HG03342 (cell line): ENCODE measurements around the gene MMP24.
"Not testable (repeated sequence)": the region's sequence is repeated elsewhere in the genome, so short reads cannot be mapped to it uniquely, and the experiment has no call there.

ENCODE experiments used
- ATAC-seq: cut with Tn5 transposase; IDR thresholded peaks from one replicate; pipeline ENCODE4 v1.9.1; 2021; ENCODE audit warnings: mild to moderate bottlenecking, moderate library complexity; ENCODE audit not compliant: unreplicated experiment

The MMP24 gene

DNA sequence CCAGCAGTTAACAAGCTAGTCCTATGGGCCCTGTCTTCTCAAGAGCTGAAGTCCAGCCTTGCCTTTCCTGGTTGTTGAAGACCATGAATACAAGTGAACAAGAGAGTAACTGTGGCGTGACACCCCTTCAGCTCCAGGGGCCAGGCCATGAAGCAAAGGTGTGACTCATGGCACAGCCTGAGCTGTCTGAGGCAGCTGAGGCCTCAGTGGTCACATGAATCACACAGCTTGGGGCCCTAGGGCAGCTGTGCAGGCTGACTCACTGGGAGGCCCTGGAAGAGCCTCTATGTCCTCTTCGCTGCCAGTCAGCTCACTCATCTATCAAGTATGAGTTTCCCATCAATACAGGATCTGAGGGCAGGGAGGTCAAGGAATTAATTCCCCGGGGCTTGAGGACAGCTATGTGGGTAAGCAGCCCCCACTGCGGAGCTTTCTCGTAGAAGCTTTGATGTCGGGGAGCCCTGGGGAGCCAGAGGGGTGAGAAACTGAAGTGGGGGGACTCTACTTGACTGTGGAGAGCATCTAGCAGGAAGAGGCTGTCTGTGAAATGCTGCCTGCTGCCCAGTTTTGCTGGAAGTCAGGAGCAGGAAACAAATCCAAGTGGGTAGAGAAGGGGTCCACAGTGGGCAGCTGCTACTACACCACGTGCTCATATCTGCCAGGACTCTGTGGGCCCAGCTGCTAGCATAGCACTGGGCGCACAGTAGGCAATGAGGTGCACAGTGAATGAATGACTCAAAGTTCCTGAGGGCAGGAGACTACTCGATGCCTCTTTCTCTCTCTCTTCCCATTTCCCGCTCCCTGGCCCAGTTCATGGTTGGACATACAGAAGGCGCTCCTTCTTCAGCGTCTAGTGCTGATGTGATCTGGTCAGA lies 79.4 kb downstream of the MMP24 start:
- no peak for ATAC-seq

- ATAC-seq = no peak
Measured at GRCh38 chr20:35306931-35307517, 80.5 kb downstream of the MMP24 start.

DNA sequence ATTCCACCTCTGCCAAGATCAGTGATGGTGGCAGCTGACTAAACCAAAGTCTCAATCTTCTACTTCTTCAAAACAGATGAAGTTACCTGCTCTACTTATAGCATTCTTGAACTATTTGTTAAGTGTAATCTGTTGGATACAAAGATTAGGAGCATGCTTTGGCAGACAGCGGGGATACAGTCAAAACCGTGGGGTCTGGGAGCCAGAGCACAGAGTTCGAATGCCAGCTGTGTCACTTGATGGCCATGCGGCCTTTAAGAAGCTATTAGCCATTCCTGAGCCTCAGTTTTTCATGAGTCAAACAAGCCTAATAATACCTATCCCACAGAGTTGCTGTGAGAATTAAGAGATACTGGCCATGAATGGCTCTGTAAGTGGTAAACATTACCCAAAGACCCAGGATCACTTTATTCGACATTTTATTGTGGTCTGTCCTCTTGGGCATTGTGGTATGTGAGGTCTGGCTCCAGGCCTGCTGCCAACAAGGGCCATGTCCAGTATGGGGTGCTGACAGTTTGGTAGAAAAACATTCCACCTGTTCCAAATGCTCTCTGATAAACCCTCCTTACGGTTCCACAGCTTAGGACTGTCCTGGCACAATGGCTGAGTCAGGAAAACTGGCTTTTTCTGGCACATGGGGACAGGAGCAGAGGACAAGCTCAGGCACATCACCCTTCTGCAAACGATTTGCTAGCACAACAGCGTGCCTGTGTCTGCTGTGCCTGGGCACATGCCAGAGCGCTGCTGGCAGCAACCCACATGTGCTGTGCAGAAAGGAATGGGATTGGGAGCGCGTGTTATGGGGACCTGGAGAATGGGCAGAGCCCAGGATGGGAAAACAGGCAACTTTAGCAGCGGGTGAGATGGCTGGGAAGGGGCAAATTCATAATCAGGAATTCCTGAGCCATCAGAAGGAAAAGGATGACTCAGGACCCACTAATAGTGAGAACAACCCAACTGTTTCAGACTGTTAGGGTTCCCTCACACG lies 81.5 kb downstream of the MMP24 start:
- ATAC-seq = no peak

DNA sequence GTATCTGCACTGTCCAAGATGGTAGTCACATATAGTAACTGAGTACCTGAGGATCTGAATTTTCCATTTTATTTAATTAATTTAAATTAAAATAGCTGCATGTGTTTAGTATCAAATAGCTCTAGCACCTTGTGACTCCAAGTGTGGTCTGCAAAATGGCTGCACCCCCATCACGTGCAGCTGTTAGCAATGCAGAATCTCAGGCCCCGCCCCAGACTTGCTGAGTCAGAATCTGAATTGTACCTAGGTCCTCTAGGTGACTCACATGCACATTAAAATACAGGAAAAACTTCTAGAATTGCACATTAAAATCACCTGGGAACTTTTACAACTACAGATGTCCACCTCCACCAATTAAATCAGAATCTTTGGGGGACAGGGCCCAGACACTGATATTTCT lies 84.9 kb downstream of the MMP24 start:
- no peak for ATAC-seq

- no peak for ATAC-seq
Measured at GRCh38 chr20:35311822-35312221, 85.3 kb downstream of the MMP24 start.

DNA sequence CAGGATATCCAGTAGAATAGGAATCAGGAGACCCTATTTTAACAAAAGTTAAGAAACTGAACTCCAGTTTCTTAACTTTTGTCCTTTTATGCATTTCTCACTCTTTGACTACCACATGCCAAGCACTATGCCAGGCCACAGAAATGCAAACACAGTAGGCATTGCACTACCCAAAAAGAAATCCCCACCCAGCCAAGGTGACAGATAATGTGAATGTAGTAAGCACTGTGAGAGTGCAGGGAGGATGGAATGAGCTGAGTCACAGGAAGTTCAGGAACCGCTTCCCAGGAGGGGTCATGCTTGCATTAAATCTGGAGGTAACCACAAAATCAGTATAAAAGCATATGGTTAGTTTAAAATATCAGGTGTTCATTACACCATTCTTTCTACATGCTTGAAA lies 85.8 kb downstream of the MMP24 start:
- no peak for ATAC-seq

DNA sequence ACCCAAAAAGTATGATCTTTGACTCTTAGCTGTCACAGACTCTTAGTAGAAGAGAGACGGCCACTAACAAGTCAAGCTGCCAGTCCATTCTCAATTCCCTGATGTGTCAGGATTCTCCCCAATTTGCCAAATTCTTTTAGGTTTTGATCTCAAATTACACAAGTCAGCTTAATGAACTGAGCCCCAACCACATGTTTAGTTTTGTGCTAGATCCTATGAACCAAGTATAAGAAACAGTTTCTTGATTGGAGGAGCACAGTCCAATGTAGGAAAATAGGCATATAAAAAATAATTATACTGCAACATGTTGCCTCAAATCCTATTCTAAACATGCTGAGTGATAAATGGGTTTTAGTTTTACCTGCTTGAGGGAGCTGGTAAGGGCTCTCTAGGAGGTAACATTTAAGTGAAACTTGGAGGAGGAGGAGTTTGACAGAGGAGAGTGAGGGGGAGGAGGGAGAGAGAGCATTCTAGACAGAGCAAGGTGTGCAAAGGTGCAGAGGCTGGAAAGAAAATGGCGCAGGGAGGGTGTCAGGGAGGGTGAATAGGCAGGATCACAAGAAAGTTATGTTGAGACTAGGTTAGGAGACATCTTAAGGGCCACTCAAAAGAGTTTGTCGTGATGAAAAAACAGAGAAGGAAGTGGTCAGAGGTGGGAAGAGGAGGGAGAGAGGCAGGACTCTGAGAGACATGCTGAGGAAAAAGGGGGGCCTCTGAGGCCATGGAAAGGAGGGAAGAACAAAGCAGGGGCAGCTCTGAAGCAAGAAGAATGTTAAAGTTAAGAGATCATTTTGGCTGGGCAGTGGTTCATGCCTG lies 88.5 kb downstream of the MMP24 start:
- no peak for ATAC-seq

DNA sequence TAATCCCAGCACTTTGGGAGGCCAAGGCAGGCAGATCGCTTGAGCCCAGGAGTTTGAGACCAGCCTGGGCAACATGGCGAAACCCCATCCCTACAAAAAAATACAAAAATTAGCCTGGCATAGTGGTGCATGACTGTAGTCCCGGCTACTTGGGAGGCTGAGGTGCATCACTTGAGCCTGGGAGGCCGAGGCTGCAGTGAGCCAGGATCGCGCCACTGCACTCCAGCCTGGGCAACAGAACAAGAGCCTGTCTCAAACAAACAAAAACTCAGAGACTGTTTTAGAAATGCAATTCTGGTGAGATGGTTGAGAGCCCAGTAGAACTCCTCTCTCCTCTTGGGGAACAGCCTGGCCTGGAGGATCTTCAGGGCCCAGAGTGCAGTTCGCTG lies 89.1 kb downstream of the MMP24 start:
- ATAC-seq = not testable (repeated sequence)

DNA sequence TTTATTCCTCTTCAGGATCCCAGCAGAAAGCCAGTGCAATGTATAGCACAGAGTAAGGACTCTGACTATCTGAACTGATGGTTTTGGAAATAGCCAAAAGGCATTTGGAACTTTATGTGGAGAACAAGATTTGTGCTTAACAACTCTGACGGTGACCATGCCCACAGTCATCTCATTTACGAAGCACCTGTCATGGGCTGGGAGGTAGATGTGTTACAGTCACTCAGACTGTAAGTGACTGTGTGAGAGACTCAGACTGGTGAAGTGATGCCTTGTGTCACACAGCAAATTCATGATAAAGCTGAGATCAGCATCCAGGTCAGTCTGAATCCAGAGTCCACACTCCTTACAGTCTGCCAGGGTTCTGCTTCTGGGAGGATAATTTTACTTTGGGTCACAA lies 89.6 kb downstream of the MMP24 start:
- no peak for ATAC-seq

GRCh38 chr20:35317416-35318210 lies 91.1 kb downstream of the MMP24 start:
- ATAC-seq = no peak

DNA sequence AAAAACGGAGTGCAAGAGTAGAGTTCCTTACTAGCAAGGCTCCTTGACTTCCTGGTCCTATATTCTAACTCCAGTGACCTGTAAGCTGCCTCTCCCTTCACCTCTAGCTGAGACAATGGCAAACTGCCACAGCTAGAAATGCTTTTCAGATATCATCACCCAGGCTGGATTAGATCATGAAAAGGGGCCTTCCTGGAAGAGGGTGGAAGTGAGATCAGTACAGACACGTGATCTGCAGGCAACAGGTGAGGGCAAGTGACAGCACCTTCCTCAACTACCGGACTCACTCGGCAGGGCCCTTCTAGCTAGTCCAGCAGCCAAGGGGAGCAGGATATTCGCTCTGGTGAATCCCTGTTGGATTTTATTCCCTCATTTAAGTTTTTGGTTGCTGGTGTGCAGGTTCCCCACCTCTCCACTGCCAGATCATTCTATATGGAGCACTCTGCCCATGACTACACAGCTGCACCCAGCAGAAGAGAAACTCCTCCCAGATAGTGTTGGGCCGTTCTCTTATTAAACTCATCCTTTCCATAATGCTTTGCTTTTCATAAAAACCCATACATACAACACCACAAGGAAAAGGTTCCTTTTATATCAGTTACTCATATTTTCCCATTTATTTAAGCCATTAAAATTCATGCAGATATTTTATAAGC lies 92.1 kb downstream of the MMP24 start:
- no peak for ATAC-seq

GRCh38 chr20:35319192-35319870 lies 92.8 kb downstream of the MMP24 start:
- no peak for ATAC-seq

DNA sequence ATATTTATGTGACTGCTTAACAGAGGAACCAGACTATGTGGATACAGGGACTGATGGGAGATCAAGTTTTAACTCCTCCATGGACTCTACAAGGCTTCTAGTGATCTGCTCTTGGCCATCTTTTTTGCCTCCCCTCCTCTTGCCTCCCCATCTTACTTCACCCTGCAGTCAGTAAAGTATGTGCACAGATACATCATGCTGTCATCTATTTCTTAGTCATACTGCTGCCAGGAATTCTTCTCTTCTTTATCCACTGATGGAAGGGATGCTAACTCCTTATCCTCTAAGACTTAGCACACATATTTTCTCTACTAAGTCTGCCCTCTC lies 93.3 kb downstream of the MMP24 start:
- no peak for ATAC-seq

DNA sequence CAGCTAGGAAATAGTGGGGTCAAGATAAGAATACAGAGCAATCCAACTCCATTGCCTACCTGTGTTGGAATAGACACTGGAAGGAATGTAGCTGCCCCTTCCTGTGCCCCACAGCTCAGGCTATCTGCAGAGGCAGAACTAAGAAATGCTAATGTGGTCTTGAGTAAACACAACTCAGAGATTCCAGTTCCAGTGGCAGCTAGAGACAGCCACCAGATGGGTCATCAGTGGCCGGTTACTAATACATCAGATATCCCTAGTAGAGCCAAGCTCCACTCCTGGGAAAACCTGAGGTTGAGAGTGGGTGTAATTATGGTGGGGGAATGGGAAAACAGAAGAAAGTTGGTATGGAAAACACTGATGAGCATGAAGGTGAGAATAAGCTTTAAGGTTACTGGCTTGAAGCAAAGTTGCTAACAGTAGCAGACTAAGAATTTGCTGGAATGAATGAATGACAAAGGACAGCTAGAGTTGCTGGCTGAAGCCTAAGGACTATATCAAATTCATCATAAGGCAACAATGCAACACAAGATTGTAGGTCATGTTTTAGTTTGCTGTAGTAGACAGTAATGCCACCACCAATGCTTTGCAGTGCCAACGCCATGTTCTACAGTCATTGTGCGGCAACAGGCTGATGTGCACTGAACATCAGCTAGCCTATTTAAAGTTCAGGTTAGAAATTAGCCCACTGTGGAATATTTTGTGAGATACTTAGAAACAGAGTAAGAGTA lies 94.1 kb downstream of the MMP24 start:
- ATAC-seq = no peak

- no peak for ATAC-seq
Measured at GRCh38 chr20:35325401-35325800, 98.9 kb downstream of the MMP24 start.

GRCh38 chr20:35326021-35326739 lies 99.7 kb downstream of the MMP24 start:
- ATAC-seq = no peak
